Vagina (tissue), 2 donors: ENCODE data around the gene BRD7.

Experiments used
- POLR2A ChIP-seq, 2 donors: fragments of 450-650 bp; IDR thresholded peaks; one replicate each; pipeline ENCODE4 v1.6.1; 2017; ENCODE audit warnings: antibody characterized with exemption in 2 of 2, mild to moderate bottlenecking in 2 of 2, moderate library complexity in 2 of 2
- TF ChIP-seq, protein P1 (sequence below), 3 experiments: fragments of 450-650 bp in 2 of 3; fragments of 200-600 bp in 1 of 3; sonication (generic) in 1 of 3; IDR thresholded peaks; one replicate each; pipeline ENCODE4 v1.5.1; 2017 to 2019; ENCODE audit warnings: antibody characterized with exemption in 3 of 3, mild to moderate bottlenecking in 2 of 3, moderate library complexity in 2 of 3

DNA sequence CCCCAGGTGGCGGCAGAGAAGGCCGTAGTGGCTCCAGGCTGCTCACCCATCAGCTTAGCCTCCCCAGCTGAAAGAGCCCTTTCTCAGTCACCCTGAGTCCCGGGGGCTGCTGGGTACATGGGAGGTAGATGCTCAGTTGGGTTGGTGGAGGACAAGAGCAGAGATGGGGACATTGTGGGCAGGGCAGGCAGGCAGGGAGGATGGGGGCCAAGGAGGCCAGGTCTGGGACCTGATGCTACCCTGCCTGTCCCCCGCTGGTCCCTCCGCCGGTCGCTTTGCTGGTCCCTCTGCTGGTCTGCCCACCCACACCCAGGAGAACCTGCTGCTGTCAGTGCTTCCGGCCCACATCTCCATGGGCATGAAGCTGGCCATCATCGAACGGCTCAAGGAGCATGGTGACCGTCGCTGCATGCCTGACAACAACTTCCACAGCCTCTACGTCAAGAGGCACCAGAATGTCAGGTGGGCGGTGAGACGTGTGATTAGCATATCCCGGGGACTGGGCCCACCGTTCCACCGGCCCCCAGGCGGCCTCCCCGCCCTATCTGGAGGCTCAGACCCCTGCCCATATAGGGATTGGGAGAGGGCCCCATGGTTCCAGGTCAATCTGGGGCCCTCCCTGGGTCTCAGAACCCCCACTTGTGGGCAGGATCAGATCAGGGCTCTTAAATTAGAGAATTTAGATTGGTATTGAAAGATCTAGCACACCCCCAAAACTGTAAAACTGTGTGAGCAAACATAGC lies 75.6 kb downstream of the BRD7 start:
- TF ChIP-seq, protein P1, sequence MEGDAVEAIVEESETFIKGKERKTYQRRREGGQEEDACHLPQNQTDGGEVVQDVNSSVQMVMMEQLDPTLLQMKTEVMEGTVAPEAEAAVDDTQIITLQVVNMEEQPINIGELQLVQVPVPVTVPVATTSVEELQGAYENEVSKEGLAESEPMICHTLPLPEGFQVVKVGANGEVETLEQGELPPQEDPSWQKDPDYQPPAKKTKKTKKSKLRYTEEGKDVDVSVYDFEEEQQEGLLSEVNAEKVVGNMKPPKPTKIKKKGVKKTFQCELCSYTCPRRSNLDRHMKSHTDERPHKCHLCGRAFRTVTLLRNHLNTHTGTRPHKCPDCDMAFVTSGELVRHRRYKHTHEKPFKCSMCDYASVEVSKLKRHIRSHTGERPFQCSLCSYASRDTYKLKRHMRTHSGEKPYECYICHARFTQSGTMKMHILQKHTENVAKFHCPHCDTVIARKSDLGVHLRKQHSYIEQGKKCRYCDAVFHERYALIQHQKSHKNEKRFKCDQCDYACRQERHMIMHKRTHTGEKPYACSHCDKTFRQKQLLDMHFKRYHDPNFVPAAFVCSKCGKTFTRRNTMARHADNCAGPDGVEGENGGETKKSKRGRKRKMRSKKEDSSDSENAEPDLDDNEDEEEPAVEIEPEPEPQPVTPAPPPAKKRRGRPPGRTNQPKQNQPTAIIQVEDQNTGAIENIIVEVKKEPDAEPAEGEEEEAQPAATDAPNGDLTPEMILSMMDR (IDR thresholded peaks at IDR 0.05) = no peak
- TF ChIP-seq POLR2A (IDR thresholded peaks at IDR 0.05) = no peak
